C1 segment of cervical spinal cord (tissue), 14 donors: Measurements from ENCODE around the gene SPDYE2.
"Not testable (repeated sequence)": the region's sequence is repeated elsewhere in the genome, so short reads cannot be mapped to it uniquely, and the experiment has no call there.

Source experiments
- DNase-seq, 14 donors: peaks; one replicate each; lab custom pipeline; 2025; lab: John Stamatoyannopoulos, UW

Gene SPDYE2

GRCh38 chr7:102535062-102535615, 15.9 kb upstream of the SPDYE2 start:
- not testable (repeated sequence) for DNase-seq

GRCh38 chr7:102540604-102541003, 10.4 kb upstream of the SPDYE2 start:
- DNase-seq, result not testable (repeated sequence)

- not testable (repeated sequence) for DNase-seq
These were observed 8.9 kb upstream of the SPDYE2 start for GRCh38 chr7:102542083-102542482.

GRCh38 chr7:102542771-102543170, 8.3 kb upstream of the SPDYE2 start:
- DNase-seq, result not testable (repeated sequence)

GRCh38 chr7:102543596-102543995, 7.4 kb upstream of the SPDYE2 start, which contains the start of gene UPK3BL2:
TSS of gene UPK3BL2 (minus strand) at chr7:102543696. CDS start at chr7:102543636, 60 bp downstream.
- DNase-seq, result not testable (repeated sequence)

- not testable (repeated sequence) for DNase-seq
These were observed 6.7 kb upstream of the SPDYE2 start for GRCh38 chr7:102544372-102544771.

- not testable (repeated sequence) for DNase-seq
These were observed 5.7 kb upstream of the SPDYE2 start for GRCh38 chr7:102545288-102545687.

- DNase-seq, result not testable (repeated sequence)
These were observed 4.7 kb upstream of the SPDYE2 start for GRCh38 chr7:102546353-102546752.

GRCh38 chr7:102568620-102569019, 17.6 kb downstream of the SPDYE2 start:
- not testable (repeated sequence) for DNase-seq

- not testable (repeated sequence) for DNase-seq
These were observed 21.5 kb downstream of the SPDYE2 start, which contains the start of gene POLR2J3 for GRCh38 chr7:102572261-102573239. TSS of gene POLR2J3 (minus strand) at chr7:102572583. CDS start at chr7:102572521, 62 bp downstream.

- not testable (repeated sequence) for DNase-seq
These were observed 23.6 kb downstream of the SPDYE2 start for GRCh38 chr7:102574607-102575006.

GRCh38 chr7:102576363-102576762, 25.3 kb downstream of the SPDYE2 start:
- not testable (repeated sequence) for DNase-seq

- not testable (repeated sequence) for DNase-seq
These were observed 26.6 kb downstream of the SPDYE2 start for GRCh38 chr7:102577315-102578240.

- not testable (repeated sequence) for DNase-seq
These were observed 27.5 kb downstream of the SPDYE2 start for GRCh38 chr7:102578486-102578885.

GRCh38 chr7:102581722-102582121, 30.7 kb downstream of the SPDYE2 start:
- not testable (repeated sequence) for DNase-seq

GRCh38 chr7:102583495-102583894, 32.5 kb downstream of the SPDYE2 start:
- not testable (repeated sequence) for DNase-seq

GRCh38 chr7:102589857-102590256, 38.8 kb downstream of the SPDYE2 start:
- DNase-seq, result not testable (repeated sequence)

- DNase-seq, result not testable (repeated sequence)
These were observed 41.5 kb downstream of the SPDYE2 start for GRCh38 chr7:102592477-102593019.

- not testable (repeated sequence) for DNase-seq
These were observed 42.8 kb downstream of the SPDYE2 start for GRCh38 chr7:102593637-102594334.

GRCh38 chr7:102596036-102596435, 45.0 kb downstream of the SPDYE2 start:
- not testable (repeated sequence) for DNase-seq
